Mucosa of stomach (tissue), 1 donor: Measurements from ENCODE around the gene DNPEP.

Experiments
- H3K27me3 ChIP-seq: one replicate; pipeline ENCODE4 v1.7.0; 2013; ENCODE audit warnings: mild to moderate bottlenecking, low read length; ENCODE audit not compliant: control insufficient read depth, insufficient read depth
- H3K36me3 ChIP-seq: one replicate; pipeline ENCODE4 v1.7.0; 2013; ENCODE audit warnings: low read length; ENCODE audit not compliant: control insufficient read depth, insufficient read depth
- H3K4me1 ChIP-seq: one replicate; pipeline ENCODE4 v1.7.0; 2013; ENCODE audit warnings: mild to moderate bottlenecking, low read length; ENCODE audit not compliant: control insufficient read depth, insufficient read depth
- H3K4me3 ChIP-seq: one replicate; pipeline ENCODE4 v1.7.0; 2013; ENCODE audit warnings: low read length
- H3K9ac ChIP-seq: one replicate; pipeline ENCODE4 v1.7.0; 2013; ENCODE audit warnings: mild to moderate bottlenecking, low read length, moderate library complexity
- H3K9me3 ChIP-seq: one replicate; pipeline ENCODE4 v1.7.0; 2013; ENCODE audit warnings: mild to moderate bottlenecking, low read length, moderate library complexity; ENCODE audit not compliant: control insufficient read depth
- donor health status: Pancreatic carcinoma.

DNPEP gene

GRCh38 chr2:219426534-219427136 lies 38.9 kb upstream of the DNPEP start:
- Histone ChIP-seq H3K9ac (no peak overlapping the region), H3K9me3 (no peaks in the 10 kb centered on the region), H3K27me3 (no peaks in the 10 kb centered on the region), H3K4me1 (no peaks in the 10 kb centered on the region), H3K4me3 (no peak overlapping the region), H3K36me3 (no peaks in the 10 kb centered on the region)

GRCh38 chr2:219426068-219426443 lies 38.3 kb upstream of the DNPEP start:
- H3K36me3 ChIP-seq, result no peaks in the 10 kb centered on the region
- no peaks in the 10 kb centered on the region for H3K27me3 ChIP-seq
- H3K9ac ChIP-seq, result no peak overlapping the region
- no peaks in the 10 kb centered on the region for H3K9me3 ChIP-seq
- no peaks in the 10 kb centered on the region for H3K4me1 ChIP-seq
- H3K4me3 ChIP-seq, result no peak overlapping the region

GRCh38 chr2:219425238-219426067 lies 37.7 kb upstream of the DNPEP start:
- Histone ChIP-seq H3K9me3 (no peaks in the 10 kb centered on the region), H3K4me1 (no peaks in the 10 kb centered on the region), H3K9ac (no peak overlapping the region), H3K27me3 (no peaks in the 10 kb centered on the region), H3K36me3 (no peaks in the 10 kb centered on the region), H3K4me3 (no peak overlapping the region)

- H3K36me3 ChIP-seq, result no peaks in the 10 kb centered on the region
- no peaks in the 10 kb centered on the region for H3K4me1 ChIP-seq
- no peaks in the 10 kb centered on the region for H3K9me3 ChIP-seq
- H3K27me3 ChIP-seq, result peaks cover 15% of the 10 kb centered on the region
- no peak overlapping the region for H3K9ac ChIP-seq
- H3K4me3 ChIP-seq, result no peak overlapping the region
Measured at GRCh38 chr2:219423652-219424377, 36.1 kb upstream of the DNPEP start.

GRCh38 chr2:219422952-219423534 lies 35.3 kb upstream of the DNPEP start:
- no peak overlapping the region for H3K9ac ChIP-seq

GRCh38 chr2:219421323-219421722 lies 33.6 kb upstream of the DNPEP start:
- Histone ChIP-seq H3K4me3 (no peak overlapping the region), H3K9me3 (no peaks in the 10 kb centered on the region), H3K9ac (no peak overlapping the region), H3K4me1 (no peaks in the 10 kb centered on the region), H3K27me3 (peaks cover 39% of the 10 kb centered on the region), H3K36me3 (no peaks in the 10 kb centered on the region)

More at GRCh38 chr2:219422952-219423534, 35.3 kb upstream of the DNPEP start:
- Histone ChIP-seq H3K4me1 (no peaks in the 10 kb centered on the region), H3K9me3 (no peaks in the 10 kb centered on the region), H3K36me3 (no peaks in the 10 kb centered on the region), H3K27me3 (peaks cover 23% of the 10 kb centered on the region), H3K4me3 (no peak overlapping the region)

GRCh38 chr2:219420687-219421086 lies 33.0 kb upstream of the DNPEP start:
- no peaks in the 10 kb centered on the region for H3K9me3 ChIP-seq
- H3K4me3 ChIP-seq, result no peak overlapping the region
- peaks cover 42% of the 10 kb centered on the region for H3K27me3 ChIP-seq
- no peak overlapping the region for H3K9ac ChIP-seq
- no peaks in the 10 kb centered on the region for H3K4me1 ChIP-seq
- H3K36me3 ChIP-seq, result no peaks in the 10 kb centered on the region

GRCh38 chr2:219419331-219420197 lies 31.9 kb upstream of the DNPEP start:
- Histone ChIP-seq H3K4me3 (no peak overlapping the region), H3K9me3 (no peaks in the 10 kb centered on the region), H3K27me3 (peaks cover 42% of the 10 kb centered on the region), H3K9ac (peak overlapping the region; percentile 33), H3K4me1 (no peaks in the 10 kb centered on the region), H3K36me3 (no peaks in the 10 kb centered on the region)

- no peak overlapping the region for H3K4me3 ChIP-seq
- no peaks in the 10 kb centered on the region for H3K4me1 ChIP-seq
- H3K36me3 ChIP-seq, result no peaks in the 10 kb centered on the region
- peak overlapping the region; percentile 33 for H3K9ac ChIP-seq
- H3K27me3 ChIP-seq, result peaks cover 42% of the 10 kb centered on the region
- H3K9me3 ChIP-seq, result no peaks in the 10 kb centered on the region
Measured at GRCh38 chr2:219419012-219419324, 31.3 kb upstream of the DNPEP start.

GRCh38 chr2:219418155-219419011 lies 30.7 kb upstream of the DNPEP start, which contains the start of gene DES:
DES (plus strand) TSS chr2:219418377; CDS start chr2:219418463, 86 bp downstream.
- Histone ChIP-seq H3K4me1 (no peaks in the 10 kb centered on the region), H3K9ac (peak within 1 kb of the TSS; percentile 33), H3K9me3 (no peaks in the 10 kb centered on the region), H3K36me3 (no peaks in the 10 kb centered on the region), H3K4me3 (no peak within 1 kb of the TSS), H3K27me3 (peaks cover 42% of the 10 kb centered on the region)

GRCh38 chr2:219417374-219417773 lies 29.7 kb upstream of the DNPEP start:
- no peaks in the 10 kb centered on the region for H3K4me1 ChIP-seq
- H3K36me3 ChIP-seq, result no peaks in the 10 kb centered on the region
- no peak overlapping the region for H3K4me3 ChIP-seq
- peaks cover 42% of the 10 kb centered on the region for H3K27me3 ChIP-seq
- no peaks in the 10 kb centered on the region for H3K9me3 ChIP-seq
- H3K9ac ChIP-seq, result no peak overlapping the region
